HepG2 (cell line): ENCODE data around the gene PRRT1B. TPM values are rescaled to one million over a fixed set of nuclear protein-coding genes. Genes with fewer than 3 reads are reported as not detected.

Experiments
- ATAC-seq: fragments of 200-7000 bp; cut with Tn5 transposase; 3 replicates; pipeline ENCODE4 v1.9.1; 2020; ENCODE audit warnings: mild to moderate bottlenecking, moderate library complexity
- BruUV-seq: library from RNA; stranded (reverse); fragments of 400-500 nt; replicated peaks from 2 replicates; lab custom pipeline; 2021; lab: Mats Ljungman, UMichigan
- CTCF ChIA-PET: fragments of 300-600 bp; formaldehyde crosslinking; extraction: SDS; loops from one replicate; lab custom pipeline; 2021; ENCODE audit warnings: low total read pairs, inconsistent platforms, low intra/inter-chr PET ratio; lab: Yijun Ruan, JAX
- POLR2A ChIA-PET: fragments of 350-600 bp; sonication (Branson Sonifier 250); formaldehyde crosslinking; loops from one replicate; lab custom pipeline; 2020; ENCODE audit warnings: antibody characterized with exemption, inconsistent platforms; lab: Yijun Ruan, JAX
- DNase-seq: peaks from one replicate; pipeline ENCODE4 v3.0.0-alpha.2; 2015; ENCODE audit warnings: low spot score
- FAIRE-seq: peaks from 3 replicates; lab custom pipeline; 2011; peaks lifted over from hg19 to GRCh38; lab: Jason Lieb, UNC
- H2AFZ ChIP-seq: one replicate; pipeline ENCODE4 v1.6.1; 2011; ENCODE audit warnings: low read length, inconsistent platforms
- H3K27ac ChIP-seq: fragments of 300-600 bp; 3 replicates; pipeline ENCODE4 v1.8.0; 2011; ENCODE audit warnings: mixed run types, mild to moderate bottlenecking, mixed read lengths, low read length, inconsistent platforms; ENCODE audit not compliant: insufficient read depth; ENCODE audit errors: extremely low read length
- H3K27me3 ChIP-seq, 2 experiments: fragments of 200-600 bp in 1 of 2; 2 replicates in 1 of 2; 3 replicates in 1 of 2; pipeline versions ENCODE4 v1.6.0 to v1.8.0; 2011; ENCODE audit warnings: low read length in 2 of 2, mild to moderate bottlenecking in 2 of 2, moderate library complexity in 2 of 2, inconsistent platforms in 1 of 2; ENCODE audit not compliant: insufficient read depth in 2 of 2, control insufficient read depth in 1 of 2
- H3K36me3 ChIP-seq, 2 experiments: fragments of 200-600 bp in 1 of 2; replicated peaks in 1 of 2; 2 replicates in 1 of 2; 3 replicates in 1 of 2; pipeline versions ENCODE4 v1.5.1 to v1.8.0; 2011; ENCODE audit warnings: low read length in 2 of 2, inconsistent platforms in 1 of 2; ENCODE audit not compliant: insufficient read depth in 2 of 2, control insufficient read depth in 1 of 2
- H3K4me1 ChIP-seq: 2 replicates; pipeline ENCODE4 v1.5.1; 2012; ENCODE audit warnings: low read length, inconsistent platforms; ENCODE audit not compliant: insufficient read depth
- H3K4me2 ChIP-seq: 2 replicates; pipeline ENCODE4 v1.6.0; 2011; ENCODE audit warnings: low read depth, low read length, inconsistent platforms
- H3K4me3 ChIP-seq, 3 experiments: fragments of 200-600 bp in 1 of 3; sonication (generic), shearing (Covaris generic) in 1 of 3; replicated peaks in 1 of 3; 2 replicates each; pipeline ENCODE4 v1.5.1; 2011 to 2016; ENCODE audit warnings: low read length in 3 of 3, inconsistent platforms in 2 of 3, low read depth in 2 of 3, mild to moderate bottlenecking in 2 of 3, control low read depth in 1 of 3, mixed read lengths in 1 of 3; ENCODE audit not compliant: insufficient read depth in 1 of 3
- H3K79me2 ChIP-seq: one replicate; pipeline ENCODE4 v1.6.1; 2011; ENCODE audit warnings: low read length, inconsistent platforms; ENCODE audit not compliant: insufficient read depth
- H3K9ac ChIP-seq: 2 replicates; pipeline ENCODE4 v1.6.0; 2011; ENCODE audit warnings: mild to moderate bottlenecking, low read depth, low read length, inconsistent platforms; ENCODE audit not compliant: insufficient read depth
- H3K9me3 ChIP-seq: 2 replicates; pipeline ENCODE4 v1.5.1; 2012; ENCODE audit warnings: mild to moderate bottlenecking, low read length
- H4K20me1 ChIP-seq: 2 replicates; pipeline ENCODE4 v1.6.0; 2011; ENCODE audit warnings: inconsistent platforms, mild to moderate bottlenecking, low read length, moderate library complexity; ENCODE audit not compliant: insufficient read depth
- IRF9 ChIP-seq: sonication (generic); formaldehyde crosslinking; IDR thresholded peaks from 2 replicates; pipeline ENCODE4 v1.8.0; 2022; ENCODE audit warnings: missing genetic modification reagents, mild to moderate bottlenecking, borderline replicate concordance
- RBM22 ChIP-seq: fragments of 200-400 bp; formaldehyde crosslinking; optimal IDR thresholded peaks from 2 replicates; pipeline ENCODE3; 2017; ENCODE audit warnings: mild to moderate bottlenecking, low read length, moderate library complexity
- WGBS: methylation state at CpG from one replicate; pipeline ENCODE4 v1.1.6; 2017; ENCODE audit warnings: low lambda C conversion rate; 5-methylcytosine and 5-hydroxymethylcytosine counted together
- in situ Hi-C: cut with HindIII; loops from 2 replicates; pipeline ENCODE4 v1.10.0; 2017; ENCODE audit warnings: low pct_unique_long_range_greater_than_20kb; ENCODE audit not compliant: extremely low pct_ligation_motif_present
- intact Hi-C: fragments of 100-400 bp; cut with micrococcal nuclease; formaldehyde crosslinking; loops from one replicate; pipeline ENCODE4 v1.10.0; 2022; ENCODE audit not compliant: unreplicated experiment
- polyA plus RNA-seq, 8 experiments: library from polyadenylated mRNA; depleted of rRNA in 3 of 8; stranded (reverse) in 7 of 8; unstranded in 1 of 8; fragments of >200 nt; fragmentation: Illumina TruSeq in 4 of 8; extraction: Trizol in 4 of 8; gene quantifications; 2 replicates each; pipeline versions ENCODE4 v1.2.1 to v1.2.3, GENCODE V29; 2011 to 2016; ENCODE audit warnings: low read depth in 4 of 8, missing spikeins in 1 of 8, mixed read lengths in 1 of 8; ENCODE audit not compliant: insufficient read depth in 1 of 8
- total RNA-seq, 5 experiments: library from RNA; depleted of rRNA; stranded (reverse); fragments of >200 nt; fragmentation: Illumina TruSeq; extraction: Trizol; gene quantifications; 2 replicates each; pipeline ENCODE4 v1.2.3, GENCODE V29; 2016; ENCODE audit warnings: low read depth in 1 of 5
- TF ChIP-seq, protein P1 (sequence below): IDR thresholded peaks from 2 replicates; pipeline ENCODE4 v1.6.1; 2018; ENCODE audit warnings: missing genetic modification reagents, mild to moderate bottlenecking, missing compliant biosample characterization

PRRT1B gene
- total and polyA plus RNA-seq, 2 of the 13 experiments (the other 11 are each of a cell fraction or from before 2014, with no cell fraction given), result not detected

DNA sequence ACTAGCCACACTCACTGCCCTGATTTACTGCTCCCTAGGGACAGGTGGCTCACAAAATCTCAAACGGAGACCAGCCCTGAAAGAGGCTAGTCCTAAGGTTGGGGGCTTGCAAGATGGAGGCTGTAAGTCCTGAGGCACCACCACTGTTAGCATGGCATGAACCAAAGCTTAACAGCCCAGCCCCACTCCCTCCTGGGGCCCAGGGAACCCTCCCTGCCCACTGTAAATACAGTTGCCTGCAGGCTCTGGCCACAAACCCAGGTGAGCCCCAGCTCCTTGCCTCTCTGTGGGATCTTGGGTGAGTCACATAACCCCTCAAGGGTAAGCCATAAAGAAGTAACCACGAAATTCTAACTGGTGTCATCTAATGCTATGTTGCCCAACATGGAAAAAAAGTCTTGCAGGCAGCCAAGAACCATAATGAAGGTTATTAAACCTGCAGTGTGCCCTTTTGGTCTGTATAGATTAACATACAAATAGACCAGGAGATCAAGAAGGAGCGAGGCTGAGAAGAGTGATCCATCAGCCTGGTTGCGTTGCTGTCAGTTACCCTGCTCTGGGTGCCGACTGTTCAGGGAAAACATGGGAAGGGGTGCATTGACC, 44.3 kb upstream of the PRRT1B start:
- ATAC-seq (no peak), FAIRE-seq (no peak), DNase-seq (no peak)
- peaks cover 2% of the 10 kb centered on the region for H3K79me2 ChIP-seq
- no peaks in the 10 kb centered on the region for H3K9me3 ChIP-seq
- ChIA-PET CTCF (no interaction called here), POLR2A (no interaction called here)
- H3K4me1 ChIP-seq, result peaks cover 33% of the 10 kb centered on the region
- H3K27me3 ChIP-seq, result no peaks in the 10 kb centered on the region; a peak in 1 of 5 replicates
- peak overlapping the region; percentile 8 for H3K27ac ChIP-seq
- in situ Hi-C loops, result no loop called here
- peak; percentile 81 for TF ChIP-seq RBM22
- no peak for TF ChIP-seq IRF9
- TF ChIP-seq, protein P1, sequence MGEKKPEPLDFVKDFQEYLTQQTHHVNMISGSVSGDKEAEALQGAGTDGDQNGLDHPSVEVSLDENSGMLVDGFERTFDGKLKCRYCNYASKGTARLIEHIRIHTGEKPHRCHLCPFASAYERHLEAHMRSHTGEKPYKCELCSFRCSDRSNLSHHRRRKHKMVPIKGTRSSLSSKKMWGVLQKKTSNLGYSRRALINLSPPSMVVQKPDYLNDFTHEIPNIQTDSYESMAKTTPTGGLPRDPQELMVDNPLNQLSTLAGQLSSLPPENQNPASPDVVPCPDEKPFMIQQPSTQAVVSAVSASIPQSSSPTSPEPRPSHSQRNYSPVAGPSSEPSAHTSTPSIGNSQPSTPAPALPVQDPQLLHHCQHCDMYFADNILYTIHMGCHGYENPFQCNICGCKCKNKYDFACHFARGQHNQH (CRISPR knock-in tag), result no peak
- TF ChIP-seq, all 625 proteins: peak for 1
- Histone ChIP-seq H3K4me3 (no peak overlapping the region), H3K36me3 (peaks cover 10 to 23% of the 10 kb centered on the region in 2 experiments), H4K20me1 (no peaks in the 10 kb centered on the region), H3K9ac (no peak overlapping the region; the same call in 1 of the 2 replicates), H2AFZ (no peak overlapping the region), H3K4me2 (no peak overlapping the region)
- no TSS peak for BruUV-seq
- 66% methylated on average over 5 of the region's 5 CpGs for WGBS
- intact Hi-C loops, result no loop called here
